IPS DF 6.9 (cell line): ENCODE data around the gene ITFG1.

Source experiments
- DNase-seq: peaks from one replicate; pipeline ENCODE4 v3.0.0-alpha.2; 2013; ENCODE audit warnings: low read depth, low spot score
- H3K27ac ChIP-seq: one replicate; pipeline ENCODE4 v1.5.1; 2013; ENCODE audit warnings: low read length, control low read depth
- H3K27me3 ChIP-seq: 2 replicates; pipeline ENCODE4 v1.6.1; 2013; ENCODE audit warnings: mild to moderate bottlenecking, low read length; ENCODE audit not compliant: control insufficient read depth, insufficient read depth
- H3K36me3 ChIP-seq: 2 replicates; pipeline ENCODE4 v1.6.1; 2013; ENCODE audit warnings: low read length; ENCODE audit not compliant: control insufficient read depth, insufficient read depth
- H3K4me1 ChIP-seq: 2 replicates; pipeline ENCODE4 v1.6.1; 2013; ENCODE audit warnings: low read length; ENCODE audit not compliant: control insufficient read depth, insufficient read depth
- H3K4me3 ChIP-seq: 2 replicates; pipeline ENCODE4 v1.5.1; 2013; ENCODE audit warnings: mild to moderate bottlenecking, low read length
- H3K9me3 ChIP-seq: 2 replicates; pipeline ENCODE4 v1.6.1; 2013; ENCODE audit warnings: low read length, inconsistent platforms; ENCODE audit not compliant: control insufficient read depth, insufficient read depth
- WGBS: extraction: QIAGEN DNeasy Blood & Tissue Kit; methylation state at CpG from one replicate; pipeline ENCODE4 v1.1.7; 2013; ENCODE audit warnings: mixed read lengths, missing lambda C conversion rate; ENCODE audit not compliant: insufficient read length, insufficient coverage; 5-methylcytosine and 5-hydroxymethylcytosine counted together

Gene ITFG1

DNA sequence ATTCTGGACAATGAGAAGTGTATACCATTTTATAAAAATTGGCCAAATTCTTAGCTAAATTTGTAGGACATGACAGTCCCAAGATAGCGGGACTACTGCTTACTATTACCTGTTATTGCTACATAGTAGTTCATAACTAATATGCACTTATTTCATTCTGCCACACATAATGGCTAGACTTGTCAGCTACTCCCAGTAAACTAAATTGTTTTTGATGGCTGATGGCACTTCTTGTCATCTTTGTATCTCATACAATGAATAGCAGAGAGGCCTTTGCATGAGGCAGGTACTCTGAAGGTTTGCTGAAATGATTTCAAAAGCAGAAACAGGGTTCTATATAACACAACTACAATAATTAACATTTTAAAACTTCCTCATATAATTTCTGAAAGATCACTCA is 44.0 kb downstream of the ITFG1 start:
- no peaks in the 10 kb centered on the region for H3K36me3 ChIP-seq
- no CpG with 5 or more reads among the region's 1 CpG for WGBS

DNA sequence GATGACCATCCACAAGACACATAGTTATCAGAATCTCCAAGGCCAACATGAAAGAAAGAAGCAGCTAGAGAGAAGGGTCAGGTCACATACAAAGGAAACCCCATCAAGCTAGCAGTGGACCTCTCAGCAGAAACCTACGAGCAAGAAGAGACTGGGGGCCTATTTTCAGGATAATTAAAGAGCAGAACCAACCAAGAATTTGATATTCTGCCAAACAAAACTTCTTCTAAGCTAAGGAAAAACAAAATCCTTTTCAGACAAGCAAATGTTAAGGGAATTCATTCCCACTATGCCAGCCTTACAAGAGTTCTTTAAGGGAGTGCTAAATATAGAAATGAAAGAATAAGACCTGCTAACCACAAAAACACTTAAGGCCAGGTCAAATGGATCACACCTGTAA is 47.8 kb downstream of the ITFG1 start:
- WGBS = no CpG with 5 or more reads among the region's 1 CpG
- H3K27me3 ChIP-seq = no peaks in the 10 kb centered on the region
- no peak overlapping the region for H3K4me3 ChIP-seq
- H3K27ac ChIP-seq = no peak overlapping the region
- no peak for DNase-seq
- no peaks in the 10 kb centered on the region for H3K36me3 ChIP-seq
- no peaks in the 10 kb centered on the region for H3K4me1 ChIP-seq
- no peaks in the 10 kb centered on the region for H3K9me3 ChIP-seq

More for the DNA sequence above, 44.0 kb downstream of the ITFG1 start:
- H3K27me3 ChIP-seq = no peaks in the 10 kb centered on the region
- H3K27ac ChIP-seq = no peak overlapping the region
- DNase-seq = no peak
- H3K4me1 ChIP-seq = no peaks in the 10 kb centered on the region
- no peaks in the 10 kb centered on the region for H3K9me3 ChIP-seq
- no peak overlapping the region for H3K4me3 ChIP-seq

DNA sequence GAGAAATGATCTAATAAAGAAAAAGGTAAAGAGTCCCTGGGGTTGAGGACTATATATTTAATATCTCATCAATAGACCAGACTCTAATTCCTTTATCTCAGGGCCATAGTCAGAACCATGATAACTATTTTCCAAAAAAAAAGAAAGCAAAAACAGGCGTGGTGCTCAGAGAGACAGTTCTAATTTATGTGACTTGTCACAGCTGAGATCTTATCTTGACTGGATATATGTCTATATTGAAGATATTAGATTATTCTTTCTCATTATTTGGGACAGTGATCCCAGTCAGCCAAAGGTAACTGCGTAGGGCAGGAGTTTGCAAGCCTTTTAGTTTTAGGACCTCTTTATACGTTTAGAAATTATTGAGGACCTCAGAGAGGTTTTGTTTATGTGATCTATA is 52.4 kb downstream of the ITFG1 start:
- Histone ChIP-seq H3K4me1 (no peaks in the 10 kb centered on the region), H3K27me3 (no peaks in the 10 kb centered on the region)
- WGBS = no CpG with 5 or more reads among the region's 3 CpGs

DNA sequence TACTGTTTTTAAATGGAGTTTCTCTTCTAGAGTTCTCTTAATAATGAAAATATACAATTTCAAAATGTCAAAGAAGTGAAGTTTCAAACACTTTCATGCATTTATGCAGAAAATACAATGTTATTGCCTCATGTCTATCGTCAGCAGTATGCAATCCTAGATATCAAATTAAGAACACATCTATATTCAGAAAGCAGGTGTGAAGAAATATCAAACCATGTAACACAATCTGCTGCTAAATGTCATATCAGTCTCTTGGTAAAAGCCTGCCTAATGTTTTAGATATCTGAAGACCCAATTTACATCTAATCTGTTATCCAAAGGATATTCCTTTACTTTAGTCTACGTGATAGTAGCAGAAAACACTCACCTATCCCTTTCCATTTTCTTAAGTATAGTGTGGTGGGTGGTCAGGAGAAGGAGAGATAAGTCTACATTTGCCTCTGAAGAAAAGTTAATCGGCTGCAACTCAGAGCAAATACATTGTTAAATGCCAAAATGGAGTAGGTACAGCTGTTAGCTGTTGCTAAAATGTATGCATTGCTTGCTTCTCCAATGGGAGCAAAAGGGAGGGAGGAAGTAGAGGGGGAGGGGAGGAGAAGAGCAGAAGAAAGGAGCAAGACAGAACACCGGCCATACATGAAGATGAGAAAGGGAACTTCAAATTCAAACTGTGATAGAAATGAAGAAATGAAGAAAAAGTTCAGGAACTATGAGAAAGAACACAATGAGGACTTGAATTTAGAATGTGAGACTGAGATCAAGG is 64.9 kb downstream of the ITFG1 start:
- Histone ChIP-seq H3K4me1 (no peaks in the 10 kb centered on the region), H3K27ac (no peak overlapping the region), H3K27me3 (no peaks in the 10 kb centered on the region), H3K36me3 (no peaks in the 10 kb centered on the region), H3K4me3 (no peak overlapping the region), H3K9me3 (no peaks in the 10 kb centered on the region)
- DNase-seq = no peak
- whole genome bisulfite sequencing = no CpG with 5 or more reads among the region's 4 CpGs

More for the DNA sequence above, 52.4 kb downstream of the ITFG1 start:
- no peak overlapping the region for H3K27ac ChIP-seq
- H3K9me3 ChIP-seq = no peaks in the 10 kb centered on the region
- H3K36me3 ChIP-seq = no peaks in the 10 kb centered on the region
- H3K4me3 ChIP-seq = no peak overlapping the region
- no peak for DNase-seq

DNA sequence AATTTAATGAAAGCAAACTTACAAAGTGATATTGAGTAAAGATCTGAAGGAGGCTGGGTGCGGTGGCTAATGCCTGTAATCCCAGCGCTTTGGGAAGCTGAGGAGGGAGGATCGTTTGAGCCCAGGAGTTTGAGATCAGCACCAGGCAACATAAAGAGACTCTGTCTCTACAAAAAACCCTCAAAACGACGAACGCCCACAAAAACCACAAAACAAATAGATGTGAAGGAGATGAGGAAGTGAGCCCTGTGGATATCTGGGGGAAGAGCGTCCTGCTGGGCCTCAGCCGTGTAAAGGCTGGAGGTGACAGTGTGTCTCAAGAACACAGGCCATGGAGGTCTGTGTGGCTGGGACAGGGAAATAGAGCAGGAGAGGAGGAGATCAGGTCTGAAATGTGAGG is 68.8 kb downstream of the ITFG1 start:
- WGBS = no CpG with 5 or more reads among the region's 8 CpGs
- Histone ChIP-seq H3K4me1 (no peaks in the 10 kb centered on the region), H3K4me3 (no peak overlapping the region), H3K27ac (no peak overlapping the region), H3K36me3 (no peaks in the 10 kb centered on the region), H3K27me3 (no peaks in the 10 kb centered on the region), H3K9me3 (no peaks in the 10 kb centered on the region)
- DNase-seq = no peak

DNA sequence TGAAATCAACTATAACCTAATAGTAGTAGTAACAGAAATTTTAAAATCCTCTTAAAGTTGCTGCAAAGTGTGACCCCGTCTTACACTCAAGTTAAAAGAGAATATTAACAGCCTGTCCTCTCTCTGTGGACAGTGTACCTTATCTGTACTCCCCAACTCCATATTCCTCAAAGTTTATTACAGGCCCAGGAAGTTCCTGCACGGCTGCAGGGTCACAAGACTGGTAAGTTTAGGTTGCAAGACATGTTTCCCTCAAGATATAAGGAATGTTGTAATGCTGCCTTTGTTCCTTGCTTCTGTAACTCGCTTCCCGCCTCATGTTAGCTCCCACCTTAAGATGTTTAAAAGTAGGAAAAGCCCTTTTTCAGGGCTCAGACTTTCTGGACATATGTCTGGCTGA is 72.2 kb downstream of the ITFG1 start:
- Histone ChIP-seq H3K27ac (no peak overlapping the region), H3K4me3 (no peak overlapping the region), H3K27me3 (no peaks in the 10 kb centered on the region), H3K4me1 (no peaks in the 10 kb centered on the region), H3K9me3 (no peaks in the 10 kb centered on the region), H3K36me3 (no peaks in the 10 kb centered on the region)
- no peak for DNase-seq
- no CpG with 5 or more reads among the region's 4 CpGs for WGBS

DNA sequence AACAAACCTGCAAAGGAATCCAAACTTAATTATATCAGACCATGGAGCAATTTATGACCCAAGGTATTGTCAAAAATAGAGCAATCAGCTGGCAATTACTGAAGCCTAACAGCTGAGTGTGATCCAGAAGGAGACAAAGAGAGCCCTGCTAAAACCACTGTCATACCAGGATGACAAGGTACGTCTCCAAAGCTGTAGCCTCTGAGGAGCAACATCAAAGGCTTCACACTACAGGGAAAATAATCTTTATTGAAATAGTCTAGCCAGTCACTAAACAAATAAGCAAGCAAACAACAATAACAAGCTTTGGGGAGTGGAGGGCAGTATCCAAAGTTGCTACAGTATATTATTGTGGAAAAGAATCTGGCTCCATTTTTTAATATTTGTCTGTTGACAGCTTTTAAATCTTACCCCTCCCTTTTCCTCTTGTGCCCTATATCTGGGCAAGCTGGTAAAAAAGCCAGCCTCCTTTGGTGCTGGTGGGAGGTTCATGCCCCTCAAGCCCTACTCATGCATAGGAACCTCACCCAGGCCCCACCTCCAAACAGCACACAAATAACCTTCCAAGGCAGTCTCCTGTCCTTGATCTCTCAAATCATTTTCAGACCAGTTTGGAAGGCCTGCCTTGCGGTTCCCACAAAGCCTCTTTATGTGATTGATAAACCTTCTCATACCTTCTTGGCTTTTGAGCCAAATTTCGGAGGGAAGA is 73.7 kb downstream of the ITFG1 start:
- H3K4me1 ChIP-seq = no peaks in the 10 kb centered on the region
- WGBS = no CpG with 5 or more reads among the region's 3 CpGs
- H3K4me3 ChIP-seq = no peak overlapping the region
- H3K27me3 ChIP-seq = no peaks in the 10 kb centered on the region
- H3K27ac ChIP-seq = no peak overlapping the region
- no peaks in the 10 kb centered on the region for H3K36me3 ChIP-seq
- no peaks in the 10 kb centered on the region for H3K9me3 ChIP-seq
- no peak for DNase-seq

DNA sequence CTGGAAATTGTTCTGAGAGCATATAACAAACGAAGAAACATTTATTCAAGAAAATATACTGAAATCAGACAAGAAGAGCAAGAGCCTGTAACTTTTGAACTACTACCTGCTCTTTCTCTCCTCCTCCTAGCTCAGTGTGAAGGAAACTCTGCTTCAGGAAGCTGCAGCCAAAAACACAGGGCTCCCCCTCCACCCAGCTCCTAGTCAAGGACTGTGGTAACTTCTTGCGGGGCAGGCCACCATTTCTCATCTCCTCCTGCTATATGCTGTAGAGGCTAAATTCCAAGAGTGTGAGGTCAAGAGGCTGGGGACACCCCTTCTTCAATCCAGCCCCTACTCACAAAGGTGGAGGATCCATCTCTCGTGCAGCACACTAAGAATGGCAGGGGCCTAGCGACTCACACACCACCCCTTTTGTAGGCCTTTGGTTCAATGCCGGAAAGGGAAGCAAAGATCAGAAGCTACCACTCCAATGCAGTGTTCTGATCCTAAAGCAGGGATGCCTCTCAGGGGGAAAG is 74.6 kb downstream of the ITFG1 start:
- WGBS = no CpG with 5 or more reads among the region's 5 CpGs
- no peak overlapping the region for H3K27ac ChIP-seq
- H3K36me3 ChIP-seq = no peaks in the 10 kb centered on the region
- no peaks in the 10 kb centered on the region for H3K27me3 ChIP-seq
- no peaks in the 10 kb centered on the region for H3K9me3 ChIP-seq
- no peak for DNase-seq
- no peak overlapping the region for H3K4me3 ChIP-seq
- no peaks in the 10 kb centered on the region for H3K4me1 ChIP-seq

DNA sequence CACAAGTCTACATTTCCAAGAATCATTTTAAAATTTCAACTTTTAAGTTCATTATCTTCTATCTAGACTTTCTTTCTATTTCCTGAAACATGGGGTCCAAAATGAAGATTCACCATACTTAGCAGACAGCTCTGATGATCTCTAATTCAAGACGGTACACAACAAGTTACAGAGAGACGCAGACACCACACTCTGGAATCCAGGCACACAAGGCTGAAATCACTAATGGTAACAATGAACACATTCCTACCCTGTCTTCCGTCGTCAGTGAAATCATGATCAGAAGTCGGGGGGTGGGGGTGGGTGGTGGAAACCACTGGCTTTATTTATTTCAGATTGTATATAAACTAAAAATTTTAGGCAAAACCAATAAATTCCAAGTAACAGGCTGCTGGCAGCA is 78.5 kb downstream of the ITFG1 start:
- Histone ChIP-seq H3K4me1 (peaks cover under 1% of the 10 kb centered on the region; the same call in 1 of the 2 replicates), H3K27ac (no peak overlapping the region), H3K4me3 (no peak overlapping the region), H3K27me3 (no peaks in the 10 kb centered on the region), H3K9me3 (no peaks in the 10 kb centered on the region; the same call in 1 of the 2 replicates), H3K36me3 (no peaks in the 10 kb centered on the region)
- WGBS = no CpG with 5 or more reads among the region's 5 CpGs
- no peak for DNase-seq

DNA sequence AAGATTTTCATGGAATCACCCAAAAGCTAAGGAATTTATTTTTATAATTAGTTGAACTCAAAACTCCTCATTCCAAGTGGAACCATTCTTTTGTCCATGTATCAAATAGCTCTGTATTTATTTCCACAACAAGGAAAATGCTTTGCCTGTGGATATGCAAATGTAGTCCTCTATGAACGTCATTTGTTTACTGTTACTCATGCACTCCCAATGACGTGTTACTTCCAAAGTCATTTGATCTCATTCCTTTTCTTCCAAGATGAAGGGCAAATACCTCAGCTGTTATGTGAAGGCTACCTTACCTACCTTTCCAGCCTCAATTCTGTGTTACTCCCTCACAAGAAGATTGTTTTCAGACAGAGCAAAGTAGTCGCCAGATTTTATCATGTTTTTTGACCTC is 83.7 kb downstream of the ITFG1 start:
- Histone ChIP-seq H3K36me3 (no peaks in the 10 kb centered on the region), H3K4me1 (peaks cover 2% of the 10 kb centered on the region; the same call in 1 of the 2 replicates), H3K27ac (no peak overlapping the region), H3K9me3 (no peaks in the 10 kb centered on the region; the same call in 1 of the 2 replicates), H3K27me3 (no peaks in the 10 kb centered on the region), H3K4me3 (no peak overlapping the region)
- WGBS = no CpG with 5 or more reads among the region's 3 CpGs
- no peak for DNase-seq
